ENCODE data around the gene C15orf39.

DNA sequence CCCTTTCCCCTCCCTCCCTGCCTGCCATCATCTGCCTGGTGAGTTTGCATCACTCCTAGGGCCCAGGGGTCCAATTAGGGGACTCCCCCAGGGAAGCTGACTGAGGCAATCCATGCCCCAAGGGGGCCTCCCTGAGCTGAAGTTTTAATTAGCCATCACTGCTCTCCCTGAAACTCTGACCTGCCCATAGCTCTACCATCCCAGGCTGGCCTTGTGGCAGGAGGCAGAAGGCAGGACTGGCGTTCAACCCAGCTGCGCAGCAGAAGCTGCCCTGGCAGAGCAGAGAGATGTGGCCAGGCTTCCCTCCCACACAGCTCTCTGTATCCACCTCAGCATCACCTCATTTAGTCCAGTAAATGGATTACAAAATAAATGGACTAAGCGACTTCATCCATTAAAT lies 7.7 kb upstream of the C15orf39 start:
- TF ChIP-seq, protein P1, sequence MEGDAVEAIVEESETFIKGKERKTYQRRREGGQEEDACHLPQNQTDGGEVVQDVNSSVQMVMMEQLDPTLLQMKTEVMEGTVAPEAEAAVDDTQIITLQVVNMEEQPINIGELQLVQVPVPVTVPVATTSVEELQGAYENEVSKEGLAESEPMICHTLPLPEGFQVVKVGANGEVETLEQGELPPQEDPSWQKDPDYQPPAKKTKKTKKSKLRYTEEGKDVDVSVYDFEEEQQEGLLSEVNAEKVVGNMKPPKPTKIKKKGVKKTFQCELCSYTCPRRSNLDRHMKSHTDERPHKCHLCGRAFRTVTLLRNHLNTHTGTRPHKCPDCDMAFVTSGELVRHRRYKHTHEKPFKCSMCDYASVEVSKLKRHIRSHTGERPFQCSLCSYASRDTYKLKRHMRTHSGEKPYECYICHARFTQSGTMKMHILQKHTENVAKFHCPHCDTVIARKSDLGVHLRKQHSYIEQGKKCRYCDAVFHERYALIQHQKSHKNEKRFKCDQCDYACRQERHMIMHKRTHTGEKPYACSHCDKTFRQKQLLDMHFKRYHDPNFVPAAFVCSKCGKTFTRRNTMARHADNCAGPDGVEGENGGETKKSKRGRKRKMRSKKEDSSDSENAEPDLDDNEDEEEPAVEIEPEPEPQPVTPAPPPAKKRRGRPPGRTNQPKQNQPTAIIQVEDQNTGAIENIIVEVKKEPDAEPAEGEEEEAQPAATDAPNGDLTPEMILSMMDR (IDR thresholded peaks at IDR 0.05; ENCODE audit: low read depth, low read length): no peak
- TF ChIP-seq EZH2phosphoT487 (IDR thresholded peaks at IDR 0.05; ENCODE audit: low read depth): no peak

All from OCI-LY3 (cell line).